Smooth muscle cell (in vitro differentiated cells): ENCODE results near the gene CASTOR1. TPM values are rescaled to one million over a fixed set of nuclear protein-coding genes. Genes with fewer than 3 reads are reported as not detected.

Experiments
- DNase-seq: peaks from one replicate; lab custom pipeline; 2025; ENCODE audit not compliant: unreplicated experiment; lab: John Stamatoyannopoulos, UW
- H2AFZ ChIP-seq: fragments of 200-600 bp; sonication (generic); 2 replicates; pipeline ENCODE4 v1.6.0; 2016; ENCODE audit warnings: antibody characterized with exemption, low read depth, mild to moderate bottlenecking
- H3F3A ChIP-seq: fragments of 200-600 bp; sonication (generic); 2 replicates; pipeline ENCODE4 v1.6.0; 2017; ENCODE audit warnings: antibody characterized with exemption, low read depth
- H3K27ac ChIP-seq: fragments of 200-600 bp; sonication (generic); 2 replicates; pipeline ENCODE4 v1.5.1; 2016; ENCODE audit warnings: low read depth, mild to moderate bottlenecking
- H3K27me3 ChIP-seq: fragments of 200-600 bp; sonication (generic); 2 replicates; pipeline ENCODE4 v1.6.1; 2016; ENCODE audit warnings: low read depth, mild to moderate bottlenecking
- H3K36me3 ChIP-seq: fragments of 200-600 bp; sonication (generic); 2 replicates; pipeline ENCODE4 v1.5.1; 2016; ENCODE audit warnings: low read depth
- H3K4me1 ChIP-seq: fragments of 200-600 bp; sonication (generic); 2 replicates; pipeline ENCODE4 v1.5.1; 2016; ENCODE audit warnings: low read depth
- H3K4me2 ChIP-seq: fragments of 200-600 bp; sonication (generic); 2 replicates; pipeline ENCODE4 v1.6.0; 2016; ENCODE audit warnings: mild to moderate bottlenecking
- H3K4me3 ChIP-seq: fragments of 200-600 bp; sonication (generic); 2 replicates; pipeline ENCODE4 v1.5.1; 2016; ENCODE audit warnings: mild to moderate bottlenecking
- H3K79me2 ChIP-seq: fragments of 200-600 bp; sonication (generic); 2 replicates; pipeline ENCODE4 v1.6.0; 2016; ENCODE audit warnings: low read depth, mild to moderate bottlenecking
- H3K9ac ChIP-seq: fragments of 200-600 bp; sonication (generic); 2 replicates; pipeline ENCODE4 v1.6.0; 2016; ENCODE audit warnings: low read depth
- H3K9me3 ChIP-seq: fragments of 200-600 bp; sonication (generic); replicated peaks from 2 replicates; pipeline ENCODE4 v1.5.1; 2016; ENCODE audit warnings: low read depth
- H4K20me1 ChIP-seq: fragments of 200-600 bp; sonication (generic); 2 replicates; pipeline ENCODE4 v1.6.0; 2016; ENCODE audit warnings: low read depth
- WGBS: methylation state at CpG from one replicate; pipeline ENCODE4 v1.1.7; 2016; ENCODE audit warnings: low lambda C conversion rate; 5-methylcytosine and 5-hydroxymethylcytosine counted together
- polyA plus RNA-seq: library from polyadenylated mRNA; unstranded; fragments of >200 nt; fragmentation: Nextera tagmentation; extraction: Ambion mirVana; gene quantifications from 2 replicates; pipeline ENCODE4 v1.2.1, GENCODE V29; 2016
- total RNA-seq: library from RNA; depleted of rRNA; stranded (reverse); fragments of >200 nt; gene quantifications from 2 replicates; pipeline ENCODE4 v1.2.3, GENCODE V29; 2014
- TF ChIP-seq, protein P1 (sequence below): fragments of 200-600 bp; sonication (generic); IDR thresholded peaks from 2 replicates; pipeline ENCODE4 v1.5.1; 2017; ENCODE audit warnings: borderline replicate concordance, mild to moderate bottlenecking, antibody characterized with exemption; ENCODE audit not compliant: insufficient read depth, poor library complexity, severe bottlenecking

CASTOR1 gene
- total and polyA plus RNA-seq, 2 experiments from 2014 or later = 9.8 to 21.8 TPM

- no peaks in the 10 kb centered on the region for H3K36me3 ChIP-seq
- H3K4me3 ChIP-seq = no peak overlapping the region
- no peaks in the 10 kb centered on the region for H3K9me3 ChIP-seq
- TF ChIP-seq, protein P1, sequence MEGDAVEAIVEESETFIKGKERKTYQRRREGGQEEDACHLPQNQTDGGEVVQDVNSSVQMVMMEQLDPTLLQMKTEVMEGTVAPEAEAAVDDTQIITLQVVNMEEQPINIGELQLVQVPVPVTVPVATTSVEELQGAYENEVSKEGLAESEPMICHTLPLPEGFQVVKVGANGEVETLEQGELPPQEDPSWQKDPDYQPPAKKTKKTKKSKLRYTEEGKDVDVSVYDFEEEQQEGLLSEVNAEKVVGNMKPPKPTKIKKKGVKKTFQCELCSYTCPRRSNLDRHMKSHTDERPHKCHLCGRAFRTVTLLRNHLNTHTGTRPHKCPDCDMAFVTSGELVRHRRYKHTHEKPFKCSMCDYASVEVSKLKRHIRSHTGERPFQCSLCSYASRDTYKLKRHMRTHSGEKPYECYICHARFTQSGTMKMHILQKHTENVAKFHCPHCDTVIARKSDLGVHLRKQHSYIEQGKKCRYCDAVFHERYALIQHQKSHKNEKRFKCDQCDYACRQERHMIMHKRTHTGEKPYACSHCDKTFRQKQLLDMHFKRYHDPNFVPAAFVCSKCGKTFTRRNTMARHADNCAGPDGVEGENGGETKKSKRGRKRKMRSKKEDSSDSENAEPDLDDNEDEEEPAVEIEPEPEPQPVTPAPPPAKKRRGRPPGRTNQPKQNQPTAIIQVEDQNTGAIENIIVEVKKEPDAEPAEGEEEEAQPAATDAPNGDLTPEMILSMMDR = no peak
- no peak overlapping the region for H3K27ac ChIP-seq
- no peaks in the 10 kb centered on the region for H3K79me2 ChIP-seq
- DNase-seq = no peak
- peaks cover 17% of the 10 kb centered on the region for H3F3A ChIP-seq
- H2AFZ ChIP-seq = no peak overlapping the region
- H3K27me3 ChIP-seq = no peaks in the 10 kb centered on the region
- H3K4me2 ChIP-seq = no peak overlapping the region
- H4K20me1 ChIP-seq = peaks cover 95% of the 10 kb centered on the region
- WGBS = 100% methylated on average over 7 of the region's 11 CpGs
- no peak overlapping the region for H3K9ac ChIP-seq
- H3K4me1 ChIP-seq = peaks cover 5% of the 10 kb centered on the region
These were observed 5.5 kb upstream of the CASTOR1 start for GRCh38 chr22:30294830-30295229.

DNA sequence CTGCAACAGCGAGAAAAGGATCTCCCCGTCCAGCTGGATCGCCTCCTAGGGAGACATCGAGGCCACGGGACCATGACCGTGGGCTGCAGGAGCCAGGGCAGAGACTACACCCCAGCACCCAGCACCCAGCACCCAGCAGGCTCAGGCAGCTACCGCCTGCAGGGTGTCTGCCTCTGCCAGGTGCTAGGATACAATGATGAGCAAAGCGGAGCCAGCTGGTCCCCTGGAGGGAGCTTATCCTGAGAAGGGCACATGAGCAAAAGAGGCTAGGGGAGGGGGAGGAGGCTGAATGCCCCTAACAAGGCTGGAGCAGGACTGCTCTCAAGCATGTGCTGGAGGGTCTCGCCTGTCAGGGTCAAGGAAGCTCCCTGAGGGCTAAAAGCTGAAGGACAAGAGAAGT, 4.8 kb upstream of the CASTOR1 start:
- 95% methylated on average over 9 of the region's 9 CpGs for WGBS
- Histone ChIP-seq H3K4me3 (no peak overlapping the region), H3K79me2 (no peaks in the 10 kb centered on the region), H3K4me2 (no peak overlapping the region), H3K36me3 (no peaks in the 10 kb centered on the region), H3K9me3 (no peaks in the 10 kb centered on the region), H2AFZ (no peak overlapping the region), H3K27ac (no peak overlapping the region), H3K9ac (no peak overlapping the region), H3F3A (peaks cover 17% of the 10 kb centered on the region), H3K4me1 (peaks cover 5% of the 10 kb centered on the region), H3K27me3 (no peaks in the 10 kb centered on the region), H4K20me1 (peaks cover 87% of the 10 kb centered on the region)
- DNase-seq = no peak
- TF ChIP-seq, protein P1 = no peak

- peaks cover 14% of the 10 kb centered on the region for H3K4me1 ChIP-seq
- no peaks in the 10 kb centered on the region for H3K27me3 ChIP-seq
- H3K4me3 ChIP-seq = no peak overlapping the region
- no peak for DNase-seq
- no peaks in the 10 kb centered on the region for H3K79me2 ChIP-seq
- WGBS = over 99% methylated on average over 7 of the region's 7 CpGs
- TF ChIP-seq, protein P1 = no peak
- H3F3A ChIP-seq = peaks cover 17% of the 10 kb centered on the region
- no peaks in the 10 kb centered on the region for H3K36me3 ChIP-seq
- no peak overlapping the region for H3K4me2 ChIP-seq
- no peak overlapping the region for H3K9ac ChIP-seq
- no peak overlapping the region for H2AFZ ChIP-seq
- H4K20me1 ChIP-seq = peaks cover 77% of the 10 kb centered on the region
- H3K27ac ChIP-seq = no peak overlapping the region
- H3K9me3 ChIP-seq = no peaks in the 10 kb centered on the region
These were observed 3.7 kb upstream of the CASTOR1 start for GRCh38 chr22:30293026-30293425.
